ENCODE data around the gene CKM. TPM values are rescaled to one million over a fixed set of nuclear protein-coding genes. Genes with fewer than 3 reads are reported as not detected.
"Not testable (repeated sequence)": the region's sequence is repeated elsewhere in the genome, so short reads cannot be mapped to it uniquely, and the experiment has no call there.

The CKM gene
- total RNA-seq, 1 experiment from 2014 or later: not detected

DNA sequence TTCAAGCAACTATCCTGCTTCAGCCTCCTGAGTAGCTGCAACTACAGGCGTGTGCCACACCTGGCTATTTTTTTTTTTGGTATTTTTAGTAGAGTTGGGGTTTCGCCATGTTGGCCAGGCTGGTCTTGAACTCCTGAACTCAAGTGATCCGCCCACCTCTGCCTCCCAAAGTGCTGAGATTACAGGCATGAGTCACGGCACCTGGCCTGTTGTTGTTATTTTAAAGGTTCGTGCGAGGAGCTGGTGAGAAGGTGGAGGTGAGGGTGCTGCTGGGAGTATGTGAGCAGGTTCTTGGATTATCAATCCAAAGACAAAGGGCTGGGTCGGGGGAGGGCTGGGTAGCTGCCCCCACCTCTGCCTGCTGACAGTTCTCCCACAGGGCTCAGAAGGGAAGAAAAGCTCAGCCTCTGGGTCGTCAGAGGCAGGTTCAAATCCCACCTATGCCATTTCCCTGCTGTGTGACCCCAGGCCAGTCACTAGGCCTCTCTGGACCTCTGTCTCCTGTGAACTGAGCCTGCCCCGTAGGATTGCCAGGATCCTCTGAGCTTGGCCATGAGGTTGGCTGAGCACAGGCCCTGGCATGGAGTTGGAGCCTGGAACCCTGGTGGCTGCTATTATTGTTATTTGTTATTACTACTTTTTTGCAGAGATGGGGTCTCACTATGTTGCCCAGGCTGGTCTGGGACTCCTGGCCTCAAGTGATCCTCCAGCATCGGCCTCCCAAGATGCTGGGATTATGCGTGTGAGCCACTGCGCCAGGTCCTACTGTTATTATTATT is 1.5 kb downstream of the CKM start:
- H3K27ac Mint-ChIP-seq (ENCODE audit: unreplicated experiment): no peak overlapping the region
- H3K36me3 Mint-ChIP-seq (ENCODE audit: insufficient read depth, unreplicated experiment): no peaks in the 10 kb centered on the region
- H3K4me1 Mint-ChIP-seq (ENCODE audit: low read depth, unreplicated experiment): peaks cover 3% of the 10 kb centered on the region
- no peak overlapping the region for H3K4me3 ChIP-seq (ENCODE audit: low read depth, low read length)
- intact Hi-C loops (cut with micrococcal nuclease; ENCODE audit: unreplicated experiment): no loop called here
- DNase-seq: no peak
- no peaks in the 10 kb centered on the region for H3K9me3 Mint-ChIP-seq (ENCODE audit: unreplicated experiment)
- TF ChIP-seq, protein P1, sequence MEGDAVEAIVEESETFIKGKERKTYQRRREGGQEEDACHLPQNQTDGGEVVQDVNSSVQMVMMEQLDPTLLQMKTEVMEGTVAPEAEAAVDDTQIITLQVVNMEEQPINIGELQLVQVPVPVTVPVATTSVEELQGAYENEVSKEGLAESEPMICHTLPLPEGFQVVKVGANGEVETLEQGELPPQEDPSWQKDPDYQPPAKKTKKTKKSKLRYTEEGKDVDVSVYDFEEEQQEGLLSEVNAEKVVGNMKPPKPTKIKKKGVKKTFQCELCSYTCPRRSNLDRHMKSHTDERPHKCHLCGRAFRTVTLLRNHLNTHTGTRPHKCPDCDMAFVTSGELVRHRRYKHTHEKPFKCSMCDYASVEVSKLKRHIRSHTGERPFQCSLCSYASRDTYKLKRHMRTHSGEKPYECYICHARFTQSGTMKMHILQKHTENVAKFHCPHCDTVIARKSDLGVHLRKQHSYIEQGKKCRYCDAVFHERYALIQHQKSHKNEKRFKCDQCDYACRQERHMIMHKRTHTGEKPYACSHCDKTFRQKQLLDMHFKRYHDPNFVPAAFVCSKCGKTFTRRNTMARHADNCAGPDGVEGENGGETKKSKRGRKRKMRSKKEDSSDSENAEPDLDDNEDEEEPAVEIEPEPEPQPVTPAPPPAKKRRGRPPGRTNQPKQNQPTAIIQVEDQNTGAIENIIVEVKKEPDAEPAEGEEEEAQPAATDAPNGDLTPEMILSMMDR (IDR thresholded peaks at IDR 0.05; ENCODE audit: insufficient read depth in 1 of 2, low read depth in 1 of 2, low read length in 1 of 2, severe bottlenecking in 1 of 2, unreplicated experiment in 1 of 2): no peak
- H3K36me3 ChIP-seq (ENCODE audit: control insufficient read depth, insufficient read depth, low read length): no peaks in the 10 kb centered on the region
- H3K27me3 Mint-ChIP-seq (ENCODE audit: insufficient read depth, unreplicated experiment): peaks cover 10% of the 10 kb centered on the region
- H3K4me3 Mint-ChIP-seq (ENCODE audit: unreplicated experiment): no peak overlapping the region
- ChIA-PET CTCF (no interaction called here), POLR2A (no interaction called here)
- H3K4me1 ChIP-seq: no peaks in the 10 kb centered on the region
- no TSS peak for BruUV-seq (replicated peaks)
- H3K27me3 ChIP-seq (replicated peaks; ENCODE audit: control insufficient read depth, insufficient read depth, low read length): 0 out of 2 replicates have a peak, but pooled peaks cover 1% of the 10 kb centered on the region
- no peaks in the 10 kb centered on the region for H3K9me3 ChIP-seq

DNA sequence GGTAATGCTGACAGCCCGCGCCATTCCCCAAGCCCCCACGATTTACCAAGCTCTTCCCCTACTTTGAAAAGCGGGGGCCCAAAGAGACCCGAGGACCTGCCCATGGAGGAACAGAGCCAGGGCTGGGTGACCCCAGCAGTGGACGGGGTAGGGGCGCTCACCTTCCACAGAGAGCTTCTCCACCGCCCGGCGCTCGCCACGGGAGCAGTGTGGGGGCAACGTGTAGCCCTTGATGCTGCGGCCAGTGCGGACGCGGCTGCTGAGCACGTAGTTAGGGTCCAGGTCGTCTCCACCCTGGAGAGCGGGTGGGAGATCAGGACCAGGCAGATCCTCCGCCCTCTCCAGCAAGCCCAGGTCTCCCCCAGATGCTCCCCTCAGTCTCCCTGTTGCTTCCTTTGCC is 7.4 kb downstream of the CKM start:
- Mint-ChIP-seq H3K27me3 (ENCODE audit: insufficient read depth, unreplicated experiment) (peaks cover 14% of the 10 kb centered on the region), H3K4me1 (ENCODE audit: low read depth, unreplicated experiment) (no peaks in the 10 kb centered on the region), H3K4me3 (ENCODE audit: unreplicated experiment) (no peak overlapping the region), H3K27ac (ENCODE audit: unreplicated experiment) (no peak overlapping the region), H3K9me3 (ENCODE audit: unreplicated experiment) (no peaks in the 10 kb centered on the region), H3K36me3 (ENCODE audit: insufficient read depth, unreplicated experiment) (no peaks in the 10 kb centered on the region)
- Histone ChIP-seq H3K9me3 (no peaks in the 10 kb centered on the region), H3K4me1 (no peaks in the 10 kb centered on the region), H3K4me3 (ENCODE audit: low read depth, low read length) (no peak overlapping the region), H3K36me3 (ENCODE audit: control insufficient read depth, insufficient read depth, low read length) (no peaks in the 10 kb centered on the region), H3K27me3 (replicated peaks; ENCODE audit: control insufficient read depth, insufficient read depth, low read length) (0 out of 2 replicates have a peak, but pooled peaks cover 1% of the 10 kb centered on the region)
- intact Hi-C loops (cut with micrococcal nuclease; ENCODE audit: unreplicated experiment): no loop called here
- no TSS peak for BruUV-seq (replicated peaks)
- POLR2A ChIA-PET: no interaction called here
- TF ChIP-seq, protein P1 (IDR thresholded peaks at IDR 0.05; ENCODE audit: insufficient read depth in 1 of 2, low read depth in 1 of 2, low read length in 1 of 2, severe bottlenecking in 1 of 2, unreplicated experiment in 1 of 2): no peak
- no peak for DNase-seq
- CTCF ChIA-PET: no interaction called here

DNA sequence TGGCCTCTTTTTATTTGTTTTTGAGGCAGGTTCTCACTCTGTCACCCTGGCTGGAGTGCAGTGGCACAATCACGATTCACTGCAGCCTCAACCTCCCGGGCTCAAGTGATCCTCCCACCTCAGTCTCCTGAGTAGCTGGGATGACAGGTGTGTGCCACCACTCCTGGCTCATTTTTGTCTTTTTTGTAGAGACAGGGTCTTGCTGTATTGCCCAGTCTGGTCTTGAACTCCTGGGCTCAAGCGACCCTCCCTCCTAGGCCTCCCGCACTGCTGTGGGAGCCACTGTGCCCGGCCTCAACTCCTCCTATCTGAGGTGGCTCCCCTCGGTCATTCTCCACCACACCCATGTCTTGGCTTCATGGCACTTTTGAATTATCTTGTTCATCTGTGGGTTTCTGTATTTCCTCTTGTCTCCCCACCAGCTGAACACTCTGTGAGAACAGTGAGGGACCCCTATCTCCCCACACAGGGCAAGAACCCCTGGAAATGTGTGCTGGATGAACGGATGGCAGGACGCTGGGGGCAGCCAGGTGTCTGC is 7.9 kb downstream of the CKM start:
- H3K9me3 ChIP-seq: no peaks in the 10 kb centered on the region
- no peaks in the 10 kb centered on the region for H3K36me3 ChIP-seq (ENCODE audit: control insufficient read depth, insufficient read depth, low read length)
- intact Hi-C loops (cut with micrococcal nuclease; ENCODE audit: unreplicated experiment): no loop called here
- DNase-seq: no peak
- ChIA-PET POLR2A (no interaction called here), CTCF (no interaction called here)
- H3K27me3 ChIP-seq (replicated peaks; ENCODE audit: control insufficient read depth, insufficient read depth, low read length): 0 out of 2 replicates have a peak, but pooled peaks cover 1% of the 10 kb centered on the region
- H3K27ac Mint-ChIP-seq (ENCODE audit: unreplicated experiment): no peak overlapping the region
- no peaks in the 10 kb centered on the region for H3K4me1 ChIP-seq
- no peak overlapping the region for H3K4me3 ChIP-seq (ENCODE audit: low read depth, low read length)
- no peaks in the 10 kb centered on the region for H3K9me3 Mint-ChIP-seq (ENCODE audit: unreplicated experiment)
- H3K27me3 Mint-ChIP-seq (ENCODE audit: insufficient read depth, unreplicated experiment): peaks cover 14% of the 10 kb centered on the region
- no peak overlapping the region for H3K4me3 Mint-ChIP-seq (ENCODE audit: unreplicated experiment)
- H3K4me1 Mint-ChIP-seq (ENCODE audit: low read depth, unreplicated experiment): no peaks in the 10 kb centered on the region
- TF ChIP-seq, protein P1 (IDR thresholded peaks at IDR 0.05; ENCODE audit: insufficient read depth in 1 of 2, low read depth in 1 of 2, low read length in 1 of 2, severe bottlenecking in 1 of 2, unreplicated experiment in 1 of 2): no peak
- H3K36me3 Mint-ChIP-seq (ENCODE audit: insufficient read depth, unreplicated experiment): no peaks in the 10 kb centered on the region
- no TSS peak for BruUV-seq (replicated peaks)

DNA sequence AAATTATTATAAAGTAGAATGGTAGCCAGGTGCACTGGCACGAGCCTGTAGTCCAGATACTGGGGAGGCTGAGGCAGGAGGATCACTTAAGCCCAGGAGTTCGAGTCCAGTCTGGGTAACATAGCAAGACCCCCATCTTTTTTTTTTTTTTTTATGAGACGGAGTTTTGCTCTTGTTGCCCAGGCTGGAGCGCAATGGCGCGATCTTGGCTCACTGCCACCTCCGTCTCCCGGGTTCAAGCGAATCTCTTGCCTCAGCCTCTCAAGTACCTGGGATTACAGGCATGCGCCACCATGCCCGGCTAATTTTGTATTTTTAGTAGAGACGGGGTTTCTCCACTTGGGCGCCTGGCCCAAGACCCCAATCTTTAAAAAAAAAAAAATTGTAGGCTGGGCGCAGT is 10.4 kb downstream of the CKM start:
- not testable (repeated sequence) for H3K4me1 Mint-ChIP-seq (ENCODE audit: low read depth, unreplicated experiment); H3K27ac Mint-ChIP-seq (ENCODE audit: unreplicated experiment)
- H3K27me3 Mint-ChIP-seq (ENCODE audit: insufficient read depth, unreplicated experiment): peaks cover 11% of the 10 kb centered on the region

More for the DNA sequence above, 10.4 kb downstream of the CKM start:
- H3K4me1 ChIP-seq; BruUV-seq (replicated peaks); H3K9me3 ChIP-seq; H3K9me3 Mint-ChIP-seq (ENCODE audit: unreplicated experiment); H3K4me3 ChIP-seq (ENCODE audit: low read depth, low read length); CTCF ChIA-PET; H3K36me3 ChIP-seq (ENCODE audit: control insufficient read depth, insufficient read depth, low read length); H3K36me3 Mint-ChIP-seq (ENCODE audit: insufficient read depth, unreplicated experiment); DNase-seq; H3K27me3 ChIP-seq (replicated peaks; ENCODE audit: control insufficient read depth, insufficient read depth, low read length); intact Hi-C loops (cut with micrococcal nuclease; ENCODE audit: unreplicated experiment); H3K4me3 Mint-ChIP-seq (ENCODE audit: unreplicated experiment); POLR2A ChIA-PET: not testable (repeated sequence)
